Urinary bladder (tissue), 4 donors: ENCODE data around the gene HMGB3. TPM values are rescaled to one million over a fixed set of nuclear protein-coding genes. Genes with fewer than 3 reads are reported as not detected.

Source experiments
- DNase-seq: peaks from one replicate; pipeline ENCODE4 v3.0.0-alpha.2; 2015; ENCODE audit errors: extremely low spot score
- H3K27ac ChIP-seq: one replicate; pipeline ENCODE4 v1.5.1; 2013; ENCODE audit warnings: low read depth, mild to moderate bottlenecking, moderate library complexity
- H3K36me3 ChIP-seq: one replicate; pipeline ENCODE4 v1.6.1; 2013; ENCODE audit warnings: mild to moderate bottlenecking, moderate library complexity; ENCODE audit not compliant: insufficient read depth
- H3K4me1 ChIP-seq: one replicate; pipeline ENCODE4 v1.6.1; 2013; ENCODE audit warnings: mild to moderate bottlenecking, moderate library complexity; ENCODE audit not compliant: insufficient read depth
- H3K4me3 ChIP-seq: one replicate; pipeline ENCODE4 v1.5.1; 2013; ENCODE audit warnings: low read depth, low read length
- WGBS: extraction: QIAGEN DNeasy Blood & Tissue Kit; methylation state at CpG from one replicate; pipeline ENCODE4 v1.1.7; 2013; 5-methylcytosine and 5-hydroxymethylcytosine counted together
- polyA plus RNA-seq: library from polyadenylated mRNA; stranded (reverse); fragments of 200-250 nt; gene quantifications from one replicate; pipeline ENCODE4 v1.2.3, GENCODE V29; 2013
- total RNA-seq: library from RNA; depleted of rRNA; stranded (reverse); fragments of >200 nt; gene quantifications from one replicate; pipeline ENCODE4 v1.2.3, GENCODE V29; 2014
- donor health status: healthy with polysubstance abuse.
- donor health status: healthy.

Gene HMGB3
- 12.3 TPM for total RNA-seq
- 9.9 TPM for polyA plus RNA-seq

DNA sequence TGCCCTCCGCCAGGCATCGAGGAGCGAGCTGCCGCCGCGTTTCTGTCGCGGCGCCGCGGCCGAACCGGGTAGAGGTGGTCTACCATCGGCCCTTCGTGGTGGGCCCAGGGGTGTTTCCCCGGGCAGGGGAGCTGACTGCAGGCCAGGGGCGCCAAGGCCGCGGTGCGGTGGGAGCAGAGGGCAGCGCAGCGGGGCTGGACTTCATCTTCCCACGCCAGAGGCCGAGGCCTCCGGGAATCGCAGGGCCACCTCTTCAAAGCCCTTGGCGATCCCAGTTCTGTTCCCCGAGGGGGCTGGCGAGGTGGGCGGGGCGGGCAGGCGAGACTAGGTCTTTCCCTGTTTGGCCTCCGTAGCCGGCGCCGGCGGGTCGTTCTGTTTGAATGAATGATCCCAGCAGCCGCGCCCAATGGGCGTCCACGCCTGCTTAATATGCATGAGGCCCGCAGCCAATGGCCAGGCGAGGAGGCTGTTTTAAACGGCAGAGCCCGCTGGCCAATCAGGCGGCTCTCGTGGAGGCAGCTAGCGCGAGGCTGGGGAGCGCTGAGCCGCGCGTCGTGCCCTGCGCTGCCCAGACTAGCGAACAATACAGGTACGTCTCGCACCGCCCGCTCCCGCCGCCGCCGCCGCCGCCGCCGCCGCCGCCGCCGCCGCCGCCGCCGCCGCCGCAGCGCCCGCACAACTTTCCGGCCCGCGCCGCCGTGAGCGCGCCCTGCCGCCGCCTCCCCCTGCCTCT lies at the start of gene HMGB3:
HMGB3 (plus strand) TSS at position 548 of the 733 bp plus-strand sequence. CDS start 2,265 bp downstream, outside the sequence.
- DNase-seq, result peak; percentile 64
- Histone ChIP-seq H3K27ac (no peak within 1 kb of the TSS), H3K4me1 (no peaks in the 10 kb centered on the region), H3K4me3 (peak within 1 kb of the TSS; percentile 80), H3K36me3 (no peaks in the 10 kb centered on the region)
- WGBS, result under 1% methylated on average over 66 of the region's 90 CpGs

DNA sequence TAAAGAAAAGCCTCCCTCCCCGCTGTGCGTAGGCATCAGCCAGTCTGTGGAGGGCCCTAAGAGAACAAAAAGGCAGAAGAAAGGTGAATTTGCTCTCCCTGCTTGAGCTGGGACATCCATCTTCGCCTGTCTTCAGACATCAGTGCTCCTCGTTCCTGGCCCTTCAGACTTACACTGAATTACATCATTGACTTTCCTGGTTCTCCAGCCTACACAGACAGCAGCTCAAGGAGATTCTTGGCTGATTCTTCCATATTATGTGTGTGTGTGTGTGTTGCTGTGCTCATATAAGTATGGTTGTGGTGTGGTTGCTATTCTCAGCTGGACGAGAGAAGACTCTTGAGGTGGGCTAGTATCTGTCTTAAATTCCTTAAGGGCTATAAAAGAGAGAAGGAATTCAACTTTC lies 49.2 kb upstream of the HMGB3 start:
- 64% methylated on average over 5 of the region's 5 CpGs for WGBS

DNA sequence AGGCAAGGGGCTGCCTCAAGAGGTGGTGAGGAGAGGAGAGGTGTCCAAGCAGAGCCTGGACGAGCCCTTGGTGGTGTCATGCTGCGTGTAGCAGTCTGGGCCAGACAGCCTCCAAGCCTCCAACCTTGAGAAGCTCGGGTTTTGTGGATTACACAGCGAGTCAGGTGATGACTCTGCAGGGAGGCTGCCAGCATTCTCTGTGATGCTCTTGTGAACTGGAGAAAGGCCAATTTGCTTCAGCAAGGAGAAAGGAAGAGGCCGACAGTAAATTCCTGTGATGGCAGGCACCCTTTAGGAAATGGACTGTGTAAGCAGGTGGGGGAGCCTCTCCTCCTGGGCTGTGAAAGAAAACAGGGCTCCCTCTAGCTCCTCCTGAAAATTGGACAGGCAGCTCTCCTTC lies 48.7 kb upstream of the HMGB3 start:
- Histone ChIP-seq H3K4me3 (no peak overlapping the region), H3K36me3 (no peaks in the 10 kb centered on the region), H3K4me1 (no peaks in the 10 kb centered on the region), H3K27ac (no peak overlapping the region)
- DNase-seq, result no peak
- 7% methylated on average over 5 of the region's 5 CpGs for WGBS

More for the DNA sequence above, 49.2 kb upstream of the HMGB3 start:
- Histone ChIP-seq H3K4me3 (no peak overlapping the region), H3K36me3 (no peaks in the 10 kb centered on the region), H3K27ac (no peak overlapping the region), H3K4me1 (no peaks in the 10 kb centered on the region)
- DNase-seq, result no peak

DNA sequence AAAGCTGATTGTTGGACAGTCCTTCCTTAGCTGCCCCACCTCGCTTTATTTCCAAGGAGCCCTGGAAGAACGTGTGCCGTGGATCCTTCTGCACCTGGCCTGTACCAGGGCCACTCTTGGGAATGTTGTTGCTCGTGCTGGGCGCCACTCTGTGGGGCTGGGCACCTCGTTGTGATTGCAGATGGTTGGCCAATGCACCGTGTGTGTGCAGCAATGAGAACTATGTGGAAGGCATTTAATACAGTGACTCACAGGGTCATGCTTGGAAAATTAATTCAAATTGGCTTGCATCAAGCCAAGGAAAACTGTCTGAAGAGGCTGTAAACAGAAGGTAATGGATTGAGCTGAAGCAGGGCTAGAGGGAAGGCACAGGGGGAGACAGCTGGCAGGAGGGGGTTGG lies 47.7 kb upstream of the HMGB3 start:
- Histone ChIP-seq H3K27ac (no peak overlapping the region), H3K36me3 (no peaks in the 10 kb centered on the region)

DNA sequence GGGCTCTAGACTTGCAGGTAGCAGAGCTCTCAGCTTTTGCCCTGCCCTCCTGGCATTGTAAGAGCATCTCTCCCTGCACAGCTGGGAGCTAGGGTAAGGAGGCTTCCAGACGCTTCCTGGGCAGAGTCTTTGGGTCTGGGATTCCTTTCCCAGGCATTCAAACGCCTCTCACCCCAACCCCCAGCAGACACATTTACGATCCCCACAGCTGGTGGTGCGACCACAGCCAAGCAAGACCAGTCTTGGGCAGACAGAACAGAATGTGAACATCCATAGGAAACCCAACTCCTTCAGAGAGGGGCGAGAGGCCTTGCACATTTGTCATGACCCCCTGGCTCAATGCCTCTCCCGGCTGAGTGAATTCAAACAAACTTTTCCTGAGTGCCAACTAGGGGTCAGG lies 46.6 kb upstream of the HMGB3 start:
- Histone ChIP-seq H3K4me1 (no peaks in the 10 kb centered on the region), H3K36me3 (no peaks in the 10 kb centered on the region), H3K27ac (no peak overlapping the region), H3K4me3 (no peak overlapping the region)
- no peak for DNase-seq
- 37% methylated on average over 6 of the region's 6 CpGs for WGBS

More for the DNA sequence above, 47.7 kb upstream of the HMGB3 start:
- H3K4me1 ChIP-seq, result no peaks in the 10 kb centered on the region
- WGBS, result 62% methylated on average over 7 of the region's 7 CpGs
- H3K4me3 ChIP-seq, result no peak overlapping the region
- DNase-seq, result no peak

DNA sequence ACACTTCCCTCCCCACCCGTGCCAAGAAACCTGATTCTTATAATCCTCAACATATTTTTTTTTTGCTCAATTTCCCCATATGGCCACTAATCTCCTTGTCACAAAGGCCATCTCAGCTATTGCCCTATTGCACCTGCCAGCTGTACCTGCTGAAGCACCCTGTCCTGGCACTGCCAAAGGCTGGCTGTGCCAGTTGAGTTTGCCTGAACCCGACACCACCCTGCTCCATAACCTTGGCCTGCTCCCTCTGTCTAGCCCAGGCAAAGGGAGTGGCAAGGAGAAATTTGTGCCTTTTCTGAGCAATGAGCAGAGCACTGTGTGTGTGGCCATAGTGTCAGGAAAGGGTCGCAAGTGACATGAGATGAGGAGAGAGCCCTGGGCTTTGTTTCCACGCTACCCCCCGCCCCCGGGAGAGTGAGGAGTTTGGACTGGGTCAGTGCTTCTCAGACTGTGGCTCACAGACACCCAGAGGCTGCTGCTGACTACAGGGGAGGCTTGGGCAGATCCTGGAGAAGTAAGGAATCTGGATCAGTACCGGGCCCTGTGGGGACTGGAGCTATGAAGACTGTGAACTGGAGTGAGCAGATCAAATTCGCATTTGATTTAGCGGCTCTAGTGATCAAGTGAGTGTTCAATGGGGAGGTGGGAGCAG lies 42.2 kb upstream of the HMGB3 start:
- no peaks in the 10 kb centered on the region for H3K36me3 ChIP-seq
- no peak for DNase-seq
- no peak overlapping the region for H3K4me3 ChIP-seq
- no peak overlapping the region for H3K27ac ChIP-seq
- H3K4me1 ChIP-seq, result no peaks in the 10 kb centered on the region
- 75% methylated on average over 9 of the region's 9 CpGs for WGBS

DNA sequence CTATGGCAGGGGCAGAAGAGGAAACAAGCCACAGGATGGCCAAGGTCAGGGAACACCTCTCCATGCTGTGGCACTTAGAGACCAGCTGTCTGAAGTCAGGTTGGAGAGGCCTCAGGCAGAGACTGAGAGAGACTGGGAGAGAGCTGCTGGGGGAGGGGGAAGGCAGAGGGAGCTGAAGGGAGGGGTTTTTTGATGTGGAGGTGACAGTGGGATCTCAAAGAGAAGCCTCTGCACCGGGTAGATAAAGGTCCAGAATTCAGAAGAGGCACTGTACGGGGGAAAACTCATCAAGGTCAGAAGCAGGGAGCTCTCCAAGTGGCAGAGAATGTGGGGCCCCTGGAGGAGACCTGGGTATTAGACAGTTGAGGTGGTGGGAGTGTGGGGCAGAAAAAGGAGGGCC lies 41.6 kb upstream of the HMGB3 start:
- DNase-seq, result no peak
- WGBS, result 29% methylated on average over 2 of the region's 2 CpGs
- Histone ChIP-seq H3K36me3 (no peaks in the 10 kb centered on the region), H3K27ac (no peak overlapping the region), H3K4me1 (no peaks in the 10 kb centered on the region), H3K4me3 (no peak overlapping the region)

DNA sequence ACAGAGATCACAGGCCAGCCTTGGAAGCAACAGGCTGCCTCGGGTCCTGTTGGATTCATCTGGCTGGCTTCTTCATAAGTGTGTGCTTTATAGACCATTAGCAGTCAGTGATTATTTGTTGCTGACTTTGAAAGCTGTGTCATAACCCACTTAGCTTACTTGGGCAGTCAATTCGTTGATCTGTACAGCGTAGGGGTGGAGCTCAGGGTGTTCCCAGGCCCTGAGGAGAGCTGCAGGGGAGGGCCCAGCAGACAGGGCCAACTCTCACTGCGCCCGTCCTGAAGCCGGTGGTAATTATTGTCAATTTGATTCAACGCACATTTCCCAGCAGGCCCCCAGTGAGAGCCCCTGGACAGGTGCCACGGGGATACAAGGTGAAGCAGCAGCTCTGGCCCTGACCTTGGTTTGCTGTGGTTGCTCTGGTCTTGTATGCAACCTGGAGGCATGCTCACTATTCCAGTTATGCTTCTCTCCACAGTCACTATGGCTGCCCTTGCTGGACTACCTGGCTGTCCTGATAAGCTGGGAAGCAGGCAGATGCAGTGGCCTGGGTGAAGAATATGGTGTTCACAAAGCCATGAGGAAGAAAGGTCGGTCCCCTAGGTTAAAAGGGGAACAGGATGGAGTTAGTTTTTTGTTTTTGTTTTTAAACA lies 40.1 kb upstream of the HMGB3 start:
- Histone ChIP-seq H3K27ac (no peak overlapping the region), H3K4me1 (no peaks in the 10 kb centered on the region), H3K36me3 (no peaks in the 10 kb centered on the region), H3K4me3 (no peak overlapping the region)
- no peak for DNase-seq
- 71% methylated on average over 9 of the region's 9 CpGs for WGBS

DNA sequence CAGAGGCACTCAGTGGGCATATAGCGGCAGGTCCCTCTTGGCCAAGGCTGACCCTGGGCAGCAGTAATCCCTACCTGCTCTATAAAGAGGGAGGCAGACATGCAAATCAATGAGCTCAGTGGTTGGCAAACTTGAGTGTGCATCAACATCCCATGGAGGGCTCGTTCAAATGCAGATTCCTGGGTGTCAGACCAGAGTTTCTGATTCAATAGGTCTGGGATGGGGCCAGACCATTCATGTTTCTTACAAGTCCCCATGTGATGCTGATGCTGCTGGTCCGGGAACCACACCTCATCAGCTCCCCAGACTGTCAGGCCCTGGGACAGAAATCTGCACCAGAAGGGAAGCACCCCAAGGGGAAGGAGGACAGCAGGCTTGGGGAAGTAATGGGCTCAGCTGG lies 38.9 kb upstream of the HMGB3 start:
- no peak overlapping the region for H3K4me3 ChIP-seq

DNA sequence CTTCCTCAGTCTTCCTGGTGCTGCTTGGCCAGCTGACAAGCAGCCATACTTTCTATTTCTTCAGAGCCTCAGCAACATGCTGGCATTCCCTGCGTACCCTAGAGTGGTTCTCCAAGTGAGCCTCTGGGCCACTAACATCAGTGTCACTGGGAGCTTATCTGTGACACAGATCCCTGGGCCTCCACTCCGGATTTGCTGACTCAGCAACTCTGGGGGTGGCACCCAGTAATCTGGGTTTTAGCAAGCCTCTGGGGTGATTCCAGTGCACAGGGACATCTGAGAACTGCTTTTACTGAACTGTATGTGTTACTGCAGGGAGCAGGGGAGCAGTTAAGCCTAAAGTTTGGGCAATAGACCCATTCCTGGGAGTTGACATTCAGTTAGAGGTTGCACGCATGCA lies 28.2 kb upstream of the HMGB3 start:
- no peaks in the 10 kb centered on the region for H3K4me1 ChIP-seq
- H3K36me3 ChIP-seq, result no peaks in the 10 kb centered on the region
- no peak overlapping the region for H3K4me3 ChIP-seq
- WGBS, result 85% methylated on average over 3 of the region's 3 CpGs
- H3K27ac ChIP-seq, result no peak overlapping the region
- DNase-seq, result no peak

More for the DNA sequence above, 38.9 kb upstream of the HMGB3 start:
- Histone ChIP-seq H3K27ac (no peak overlapping the region), H3K4me1 (no peaks in the 10 kb centered on the region), H3K36me3 (no peaks in the 10 kb centered on the region)
- DNase-seq, result no peak
- 72% methylated on average over 3 of the region's 3 CpGs for WGBS

DNA sequence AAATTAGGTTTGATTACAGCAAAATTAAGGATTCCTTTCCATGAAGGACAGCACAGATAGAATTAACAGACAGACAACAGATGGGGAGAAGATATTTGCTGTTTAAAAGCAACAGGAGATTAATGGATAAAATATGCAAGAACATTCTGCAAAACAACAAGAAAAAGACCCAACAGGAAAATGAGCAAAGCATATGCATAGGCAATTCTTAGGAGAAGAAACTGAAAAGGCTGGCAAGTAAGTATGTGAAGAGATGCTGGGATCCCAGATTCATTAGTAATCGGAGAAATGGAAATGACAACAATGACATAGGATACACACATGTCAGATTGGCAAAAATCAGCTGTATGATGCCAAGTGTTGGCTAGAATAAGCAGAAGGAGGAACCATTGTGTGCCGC lies 27.5 kb upstream of the HMGB3 start:
- no peaks in the 10 kb centered on the region for H3K36me3 ChIP-seq
- WGBS, result 99% methylated on average over 2 of the region's 2 CpGs
- H3K4me3 ChIP-seq, result no peak overlapping the region
- DNase-seq, result no peak
- H3K27ac ChIP-seq, result no peak overlapping the region
- H3K4me1 ChIP-seq, result no peaks in the 10 kb centered on the region

DNA sequence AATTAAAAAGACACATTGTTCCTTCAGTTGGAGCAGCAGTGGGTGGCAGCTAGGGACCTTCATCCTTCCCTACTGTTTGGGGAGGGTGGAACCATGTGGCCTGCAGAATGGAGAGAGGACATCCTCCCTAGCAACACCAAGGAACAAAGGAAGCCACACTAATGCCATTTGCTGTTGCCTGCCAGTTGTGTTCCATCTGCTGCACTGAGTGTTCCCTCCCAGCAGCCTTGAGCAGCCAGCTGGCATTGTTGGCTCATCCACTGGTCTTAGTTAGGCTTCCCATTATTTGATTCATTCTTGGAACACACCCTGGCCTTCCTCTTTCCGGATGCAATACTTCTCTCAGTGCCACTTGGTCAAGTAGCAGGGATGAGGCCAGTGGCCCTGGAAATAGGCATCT lies 25.0 kb upstream of the HMGB3 start:
- Histone ChIP-seq H3K36me3 (no peaks in the 10 kb centered on the region), H3K4me3 (no peak overlapping the region), H3K4me1 (no peaks in the 10 kb centered on the region), H3K27ac (no peak overlapping the region)
- DNase-seq, result no peak
- 52% methylated on average over 1 of the region's 1 CpG for WGBS

DNA sequence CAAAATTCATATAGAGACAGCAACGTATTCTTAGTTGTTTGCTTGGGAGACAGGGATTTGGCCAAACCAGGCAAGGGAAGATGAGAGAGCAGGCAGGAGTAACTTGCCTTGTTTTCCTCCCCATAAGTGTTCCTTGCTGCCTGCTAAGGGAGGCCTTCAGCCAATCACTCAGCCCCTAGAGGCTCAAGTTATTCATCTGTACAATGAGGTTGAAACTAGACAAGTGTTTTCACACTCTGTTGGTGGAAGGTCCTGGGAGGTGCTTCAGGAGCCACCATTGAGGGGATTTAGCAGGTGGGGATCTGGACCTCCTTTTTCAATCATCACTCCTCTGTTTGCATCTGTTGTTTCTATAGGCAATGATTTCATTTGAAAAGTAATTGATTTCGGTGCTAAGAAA lies 23.6 kb upstream of the HMGB3 start:
- Histone ChIP-seq H3K4me1 (no peaks in the 10 kb centered on the region), H3K27ac (no peak overlapping the region), H3K4me3 (no peak overlapping the region), H3K36me3 (no peaks in the 10 kb centered on the region)
- 89% methylated on average over 2 of the region's 2 CpGs for WGBS
- no peak for DNase-seq

DNA sequence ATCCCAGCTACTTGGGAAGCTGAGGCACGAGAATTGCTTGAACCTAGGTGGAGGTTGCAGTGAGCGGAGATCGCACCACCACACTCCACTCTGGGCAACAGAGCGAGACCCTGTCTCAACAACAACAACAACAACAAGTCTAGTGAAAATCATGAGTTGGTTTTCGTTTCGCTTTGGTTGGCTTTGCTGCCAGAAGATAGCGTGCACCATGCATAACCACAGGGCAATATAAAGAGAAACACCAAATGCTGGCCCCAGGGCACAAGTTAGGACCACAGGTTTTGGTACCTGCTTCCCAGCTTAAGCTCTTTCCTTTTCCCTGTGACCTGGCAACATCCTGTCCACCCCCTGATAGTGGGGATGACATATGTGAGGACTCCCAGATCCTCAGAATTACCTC lies 21.5 kb upstream of the HMGB3 start:
- no peaks in the 10 kb centered on the region for H3K36me3 ChIP-seq
- WGBS, result 93% methylated on average over 7 of the region's 7 CpGs
- no peak overlapping the region for H3K27ac ChIP-seq
- H3K4me1 ChIP-seq, result no peaks in the 10 kb centered on the region
- no peak overlapping the region for H3K4me3 ChIP-seq
- DNase-seq, result no peak
